Hematopoietic multipotent progenitor cell treated with erythropoietin and hydrocortisone succinate and interleukin-3 and kit ligand, for 6 days (in vitro differentiated cells): Measurements from ENCODE around the gene BMERB1.
A peak's percentile ranks its signal among the peaks of the same experiment; 100 is the strongest.
"Not testable (repeated sequence)": the region's sequence is repeated elsewhere in the genome, so short reads cannot be mapped to it uniquely, and the experiment has no call there.

ENCODE experiments used
- DNase-seq: peaks from one replicate; pipeline ENCODE4 v3.0.0-alpha.2; 2015

The BMERB1 gene

GRCh38 chr16:15464401-15465186, 30.2 kb downstream of the BMERB1 start:
- DNase-seq: no peak

GRCh38 chr16:15466131-15466530, 31.7 kb downstream of the BMERB1 start:
- DNase-seq: no peak

GRCh38 chr16:15466886-15467781, 32.7 kb downstream of the BMERB1 start:
- peak; percentile 48 for DNase-seq

GRCh38 chr16:15476971-15477370, 42.6 kb downstream of the BMERB1 start:
- DNase-seq: not testable (repeated sequence)

GRCh38 chr16:15477802-15478201, 43.4 kb downstream of the BMERB1 start:
- DNase-seq: no peak

- no peak for DNase-seq
Measured at GRCh38 chr16:15482068-15482747, 47.8 kb downstream of the BMERB1 start.

- DNase-seq: no peak
Measured at GRCh38 chr16:15482748-15483298, 48.4 kb downstream of the BMERB1 start.

- DNase-seq: no peak
Measured at GRCh38 chr16:15483857-15484256, 49.5 kb downstream of the BMERB1 start.

- no peak for DNase-seq
Measured at GRCh38 chr16:15484662-15485061, 50.3 kb downstream of the BMERB1 start.

- no peak for DNase-seq
Measured at GRCh38 chr16:15485175-15485574, 50.8 kb downstream of the BMERB1 start.

- DNase-seq: no peak
Measured at GRCh38 chr16:15486661-15487060, 52.3 kb downstream of the BMERB1 start.

- no peak for DNase-seq
Measured at GRCh38 chr16:15487336-15488284, 53.2 kb downstream of the BMERB1 start.

- no peak for DNase-seq
Measured at GRCh38 chr16:15489016-15489415, 54.6 kb downstream of the BMERB1 start.

- no peak for DNase-seq
Measured at GRCh38 chr16:15490123-15490711, 55.8 kb downstream of the BMERB1 start.

GRCh38 chr16:15491411-15491810, 57.0 kb downstream of the BMERB1 start:
- DNase-seq: no peak

GRCh38 chr16:15492091-15492740, 57.8 kb downstream of the BMERB1 start:
- DNase-seq: no peak

GRCh38 chr16:15493466-15494180, 59.2 kb downstream of the BMERB1 start:
- no peak for DNase-seq

- no peak for DNase-seq
Measured at GRCh38 chr16:15494236-15494635, 59.8 kb downstream of the BMERB1 start.

GRCh38 chr16:15495898-15496297, 61.5 kb downstream of the BMERB1 start:
- no peak for DNase-seq
